ENCODE data around the gene TP53I11.

The TP53I11 gene

GRCh38 chr11:44938066-44938691 lies 12.5 kb downstream of the TP53I11 start:
- no peak for DNase-seq

GRCh38 chr11:44936951-44937543 lies 13.6 kb downstream of the TP53I11 start:
- no peak for DNase-seq

- DNase-seq, result peak; percentile 85
These were observed 14.2 kb downstream of the TP53I11 start for GRCh38 chr11:44936525-44936924.

- no peak for DNase-seq
These were observed 15.9 kb downstream of the TP53I11 start for GRCh38 chr11:44934735-44935250.

- DNase-seq, result no peak
These were observed 16.6 kb downstream of the TP53I11 start for GRCh38 chr11:44934110-44934509.

- no peak for DNase-seq
These were observed 19.2 kb downstream of the TP53I11 start for GRCh38 chr11:44931466-44931865.

GRCh38 chr11:44930588-44931302 lies 19.9 kb downstream of the TP53I11 start:
- no peak for DNase-seq

GRCh38 chr11:44928816-44929215 lies 21.9 kb downstream of the TP53I11 start:
- no peak for DNase-seq

- no peak for DNase-seq
These were observed 22.5 kb downstream of the TP53I11 start for GRCh38 chr11:44928144-44928543.

GRCh38 chr11:44927174-44927661 lies 23.5 kb downstream of the TP53I11 start:
- peak; percentile 43 for DNase-seq

- no peak for DNase-seq
These were observed 24.6 kb downstream of the TP53I11 start for GRCh38 chr11:44926036-44926435.

- no peak for DNase-seq
These were observed 26.9 kb downstream of the TP53I11 start for GRCh38 chr11:44923806-44924205.

- DNase-seq, result no peak
These were observed 27.6 kb downstream of the TP53I11 start for GRCh38 chr11:44923115-44923514.

- no peak for DNase-seq
These were observed 30.2 kb downstream of the TP53I11 start for GRCh38 chr11:44920451-44920850.

- DNase-seq, result no peak
These were observed 32.9 kb downstream of the TP53I11 start for GRCh38 chr11:44917741-44918140.

- DNase-seq, result no peak
These were observed 33.8 kb downstream of the TP53I11 start for GRCh38 chr11:44916801-44917385.

GRCh38 chr11:44916331-44916730 lies 34.4 kb downstream of the TP53I11 start:
- no peak for DNase-seq

- DNase-seq, result no peak
These were observed 35.1 kb downstream of the TP53I11 start for GRCh38 chr11:44915621-44916020.

- no peak for DNase-seq
These were observed 35.7 kb downstream of the TP53I11 start for GRCh38 chr11:44915004-44915403.

- DNase-seq, result no peak
These were observed 36.6 kb downstream of the TP53I11 start for GRCh38 chr11:44914105-44914504.

GRCh38 chr11:44913502-44913901 lies 37.2 kb downstream of the TP53I11 start:
- DNase-seq, result no peak

GRCh38 chr11:44912270-44912987 lies 38.3 kb downstream of the TP53I11 start:
- DNase-seq, result no peak
